GM18861 (cell line): ENCODE data around the gene SGCG.

Source experiments
- ATAC-seq: cut with Tn5 transposase; IDR thresholded peaks from one replicate; pipeline ENCODE4 v1.9.1; 2021; ENCODE audit not compliant: unreplicated experiment

Gene SGCG

GRCh38 chr13:23323946-23324709, 143.3 kb downstream of the SGCG start:
- no peak for ATAC-seq

- peak; percentile 44 for ATAC-seq
These were observed 144.4 kb downstream of the SGCG start for GRCh38 chr13:23325191-23325590.

- ATAC-seq = no peak
These were observed 149.6 kb downstream of the SGCG start for GRCh38 chr13:23330356-23330755.

GRCh38 chr13:23339225-23339624, 158.4 kb downstream of the SGCG start:
- ATAC-seq = no peak

GRCh38 chr13:23344931-23345595, 164.3 kb downstream of the SGCG start:
- no peak for ATAC-seq

GRCh38 chr13:23347601-23348000, 166.8 kb downstream of the SGCG start:
- ATAC-seq = no peak

- no peak for ATAC-seq
These were observed 167.7 kb downstream of the SGCG start for GRCh38 chr13:23348262-23349127.

- ATAC-seq = no peak
These were observed 168.6 kb downstream of the SGCG start for GRCh38 chr13:23349161-23349897.

- ATAC-seq = no peak
These were observed 169.2 kb downstream of the SGCG start for GRCh38 chr13:23350009-23350408.

- ATAC-seq = no peak
These were observed 171.4 kb downstream of the SGCG start for GRCh38 chr13:23352161-23352560.

- ATAC-seq = no peak
These were observed 173.7 kb downstream of the SGCG start for GRCh38 chr13:23354520-23354919.

- ATAC-seq = no peak
These were observed 175.6 kb downstream of the SGCG start for GRCh38 chr13:23356368-23356767.

GRCh38 chr13:23357349-23357748, 176.6 kb downstream of the SGCG start:
- no peak for ATAC-seq

GRCh38 chr13:23359882-23360281, 179.1 kb downstream of the SGCG start:
- ATAC-seq = no peak

- no peak for ATAC-seq
These were observed 184.9 kb downstream of the SGCG start for GRCh38 chr13:23365652-23366051.

- no peak for ATAC-seq
These were observed 187.1 kb downstream of the SGCG start for GRCh38 chr13:23367907-23368306.

GRCh38 chr13:23372264-23372906, 191.6 kb downstream of the SGCG start:
- ATAC-seq = no peak
